AG09319 (cell line): Measurements from ENCODE around the gene SMAD6.

Source experiments
- DNase-seq: peaks from one replicate; pipeline ENCODE4 v3.0.0-alpha.2; 2010; ENCODE audit warnings: low read depth; ENCODE audit errors: extremely low read depth
- TF ChIP-seq, protein P1 (sequence below): IDR thresholded peaks from 2 replicates; pipeline ENCODE4 v1.5.1; 2011; ENCODE audit warnings: low read depth, mild to moderate bottlenecking, inconsistent platforms, low read length, moderate library complexity

The SMAD6 gene

GRCh38 chr15:66766282-66767230 lies 64.5 kb downstream of the SMAD6 start:
- DNase-seq = no peak
- TF ChIP-seq, protein P1, sequence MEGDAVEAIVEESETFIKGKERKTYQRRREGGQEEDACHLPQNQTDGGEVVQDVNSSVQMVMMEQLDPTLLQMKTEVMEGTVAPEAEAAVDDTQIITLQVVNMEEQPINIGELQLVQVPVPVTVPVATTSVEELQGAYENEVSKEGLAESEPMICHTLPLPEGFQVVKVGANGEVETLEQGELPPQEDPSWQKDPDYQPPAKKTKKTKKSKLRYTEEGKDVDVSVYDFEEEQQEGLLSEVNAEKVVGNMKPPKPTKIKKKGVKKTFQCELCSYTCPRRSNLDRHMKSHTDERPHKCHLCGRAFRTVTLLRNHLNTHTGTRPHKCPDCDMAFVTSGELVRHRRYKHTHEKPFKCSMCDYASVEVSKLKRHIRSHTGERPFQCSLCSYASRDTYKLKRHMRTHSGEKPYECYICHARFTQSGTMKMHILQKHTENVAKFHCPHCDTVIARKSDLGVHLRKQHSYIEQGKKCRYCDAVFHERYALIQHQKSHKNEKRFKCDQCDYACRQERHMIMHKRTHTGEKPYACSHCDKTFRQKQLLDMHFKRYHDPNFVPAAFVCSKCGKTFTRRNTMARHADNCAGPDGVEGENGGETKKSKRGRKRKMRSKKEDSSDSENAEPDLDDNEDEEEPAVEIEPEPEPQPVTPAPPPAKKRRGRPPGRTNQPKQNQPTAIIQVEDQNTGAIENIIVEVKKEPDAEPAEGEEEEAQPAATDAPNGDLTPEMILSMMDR = no peak

GRCh38 chr15:66767240-66767659 lies 65.2 kb downstream of the SMAD6 start:
- TF ChIP-seq, protein P1 = no peak
- DNase-seq = no peak

GRCh38 chr15:66768987-66769386 lies 67.0 kb downstream of the SMAD6 start:
- TF ChIP-seq, protein P1 = no peak
- no peak for DNase-seq

DNA sequence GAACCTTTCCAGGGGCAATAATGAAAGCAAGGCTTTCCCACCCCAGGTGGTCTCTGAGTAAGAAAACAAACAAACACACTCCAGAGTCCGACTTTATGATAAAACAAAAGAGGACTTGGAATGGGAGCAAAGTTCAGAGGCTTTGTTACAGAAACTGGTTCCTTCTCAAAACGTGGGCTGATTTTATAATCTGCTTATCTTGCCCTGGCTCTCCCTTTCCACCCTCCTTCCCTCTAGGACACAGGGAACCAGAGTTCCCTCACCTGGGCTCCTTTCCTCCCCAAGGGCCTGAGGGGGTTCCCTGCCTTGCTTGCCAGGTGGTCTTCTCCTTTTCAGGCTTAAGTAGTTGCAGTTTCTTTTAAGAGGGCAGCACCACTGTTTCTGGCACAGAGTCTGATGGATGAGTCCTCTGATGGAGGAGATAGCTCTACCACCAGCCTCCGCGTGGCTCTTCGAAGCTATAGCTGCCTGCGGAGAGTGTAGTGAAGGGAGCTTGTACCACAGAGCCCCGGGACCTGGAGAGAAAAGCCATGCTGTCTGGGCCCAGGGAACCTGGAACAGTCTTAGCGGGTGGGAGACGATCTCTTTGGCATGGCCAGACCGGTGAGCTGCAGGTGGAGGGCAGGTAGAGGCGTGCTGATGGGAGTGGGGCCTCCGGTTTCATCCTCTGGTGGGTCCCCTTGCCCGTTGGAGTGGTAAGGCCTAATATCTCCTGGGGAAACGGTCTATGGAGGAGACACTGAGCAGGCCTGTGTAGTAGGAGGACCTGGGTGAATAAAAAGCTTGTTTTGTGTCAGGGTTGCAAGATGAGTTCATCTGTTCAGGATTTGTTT lies 68.7 kb downstream of the SMAD6 start:
- TF ChIP-seq, protein P1 = no peak
- DNase-seq = no peak

- no peak for DNase-seq
- TF ChIP-seq, protein P1 = no peak
These were observed 69.3 kb downstream of the SMAD6 start for GRCh38 chr15:66771351-66771650.

GRCh38 chr15:66772604-66773128 lies 70.6 kb downstream of the SMAD6 start:
- TF ChIP-seq, protein P1 = no peak
- DNase-seq = no peak
